ENCODE results near the gene INS.

Gene INS

GRCh38 chr11:2114430-2115241, 46.4 kb downstream of the INS start:
- DNase-seq (ENCODE audit: low spot score): no peak

GRCh38 chr11:2113776-2114175, 47.2 kb downstream of the INS start:
- DNase-seq (ENCODE audit: low spot score): no peak

GRCh38 chr11:2110521-2110920, 50.5 kb downstream of the INS start:
- no peak for DNase-seq (ENCODE audit: low spot score)
